Loucy (cell line): ENCODE data around the gene PRTG.

Source experiments
- CTCF ChIP-seq: fragments of 200-600 bp; sonication (generic); conservative IDR thresholded peaks from 2 replicates; pipeline ENCODE4 v1.5.1; 2014; ENCODE audit warnings: mild to moderate bottlenecking, antibody characterized with exemption, low read length
- EZH2phosphoT487 ChIP-seq: fragments of 200-600 bp; IDR thresholded peaks from 2 replicates; pipeline ENCODE4 v1.6.1; 2018; ENCODE audit warnings: antibody characterized with exemption, mild to moderate bottlenecking, moderate library complexity, borderline replicate concordance

DNA sequence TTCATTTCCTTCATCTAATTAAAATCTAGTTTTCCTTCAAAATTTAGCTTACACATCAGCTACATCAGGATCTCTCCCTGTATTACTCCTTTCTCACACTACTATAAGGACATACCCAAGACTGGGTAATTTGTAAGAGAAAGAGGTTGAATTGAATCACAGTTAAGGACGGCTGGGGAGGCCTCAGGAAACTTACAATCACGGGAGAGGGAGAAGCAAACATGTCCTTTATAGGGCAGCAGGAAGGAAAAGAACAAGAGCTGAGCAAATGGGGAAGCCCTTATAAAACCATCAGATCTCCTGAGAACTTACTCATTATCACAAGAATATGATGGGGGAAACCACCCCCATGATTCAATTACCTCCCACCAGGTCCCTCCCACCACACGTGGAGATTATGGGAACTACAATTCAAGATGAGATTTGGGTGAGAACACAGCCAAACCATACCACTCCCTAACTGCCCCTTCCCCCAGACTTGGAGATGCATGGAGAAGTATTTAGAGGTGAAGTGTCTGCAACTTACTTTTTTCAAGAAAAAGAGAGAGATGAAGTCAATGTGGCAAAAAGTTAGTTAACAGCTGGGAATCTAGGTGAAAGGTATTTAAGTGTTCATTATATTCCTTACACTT is 21.3 kb downstream of the PRTG start:
- TF ChIP-seq CTCF (no peak), EZH2phosphoT487 (no peak)
